ENCODE results near the gene RDM1.

RDM1 gene

GRCh38 chr17:35870906-35871819 is 59.4 kb downstream of the RDM1 start:
- DNase-seq (ENCODE audit: low read depth), result no peak

- DNase-seq (ENCODE audit: low read depth), result no peak
These were observed 61.8 kb downstream of the RDM1 start, which contains the start of gene HEATR9 for GRCh38 chr17:35868737-35869136. Gene HEATR9 (minus strand): TSS chr17:35868891. CDS start chr17:35868742, 149 bp downstream.
